GM21529 (cell line): ENCODE results near the gene KIN.
"Not testable (repeated sequence)": the region's sequence is repeated elsewhere in the genome, so short reads cannot be mapped to it uniquely, and the experiment has no call there.

Experiments
- ATAC-seq: cut with Tn5 transposase; IDR thresholded peaks from one replicate; pipeline ENCODE4 v1.9.1; 2021; ENCODE audit not compliant: unreplicated experiment

Gene KIN

DNA sequence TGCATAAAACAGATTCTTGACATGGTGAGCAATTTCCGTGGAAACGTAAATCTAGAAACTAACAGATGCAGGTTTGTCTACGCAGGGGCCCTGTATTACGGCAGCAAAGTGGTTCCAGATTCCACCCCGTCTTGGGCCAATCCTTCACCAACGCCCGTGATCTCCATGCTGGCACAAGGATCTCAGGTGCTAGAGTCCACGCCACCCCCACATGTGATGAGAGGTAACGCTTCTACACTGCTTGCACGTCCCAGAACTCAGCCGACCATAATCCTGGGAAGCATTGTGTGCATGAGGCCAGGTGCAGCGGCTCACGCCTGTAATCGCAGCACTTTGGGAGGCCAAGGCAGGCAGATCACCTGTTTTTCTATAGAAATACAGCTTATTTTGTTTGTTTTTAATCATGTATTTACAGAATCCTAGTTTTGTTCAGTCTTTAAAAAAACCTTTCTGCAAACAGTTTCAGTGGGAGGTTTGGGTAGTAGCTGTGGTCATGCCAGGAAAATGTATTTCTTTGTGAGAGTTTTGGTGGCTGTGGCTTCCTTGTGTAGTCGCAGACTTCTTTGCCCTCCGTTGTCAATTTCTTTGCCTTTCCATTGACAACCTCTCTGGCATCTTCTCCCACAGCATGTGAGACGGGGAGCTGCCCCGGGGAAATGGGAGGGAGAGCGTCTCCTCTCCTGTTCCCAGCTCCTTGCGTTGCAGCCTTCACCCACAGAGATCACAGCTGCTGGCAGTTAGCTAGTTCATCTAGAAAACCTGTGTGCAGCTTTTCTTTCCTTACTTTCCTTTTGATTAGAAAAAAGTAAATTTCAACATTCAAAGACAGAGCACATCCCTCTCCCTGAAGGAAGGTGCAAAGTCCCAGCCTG is 49.0 kb downstream of the KIN start:
- ATAC-seq, result no peak

DNA sequence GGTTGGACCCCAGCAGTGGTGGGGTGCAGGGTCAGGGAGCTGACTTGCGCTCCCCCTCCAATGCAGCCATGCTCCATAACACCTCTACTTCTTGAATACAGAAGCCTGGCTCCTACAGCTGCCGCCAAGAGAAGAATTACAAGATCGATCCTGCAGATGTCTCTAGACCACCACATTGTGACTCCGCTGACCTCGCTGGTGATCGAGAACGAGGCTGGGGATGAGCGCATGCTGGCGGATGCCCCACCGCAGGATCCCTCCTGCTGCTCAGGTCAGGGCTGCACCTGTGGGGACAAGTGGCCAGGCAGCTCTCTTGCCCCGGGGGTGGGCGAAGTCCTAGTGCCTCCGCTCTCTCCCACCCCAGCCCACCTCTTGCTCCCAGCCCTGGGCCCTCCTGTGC is 53.0 kb downstream of the KIN start:
- no peak for ATAC-seq

DNA sequence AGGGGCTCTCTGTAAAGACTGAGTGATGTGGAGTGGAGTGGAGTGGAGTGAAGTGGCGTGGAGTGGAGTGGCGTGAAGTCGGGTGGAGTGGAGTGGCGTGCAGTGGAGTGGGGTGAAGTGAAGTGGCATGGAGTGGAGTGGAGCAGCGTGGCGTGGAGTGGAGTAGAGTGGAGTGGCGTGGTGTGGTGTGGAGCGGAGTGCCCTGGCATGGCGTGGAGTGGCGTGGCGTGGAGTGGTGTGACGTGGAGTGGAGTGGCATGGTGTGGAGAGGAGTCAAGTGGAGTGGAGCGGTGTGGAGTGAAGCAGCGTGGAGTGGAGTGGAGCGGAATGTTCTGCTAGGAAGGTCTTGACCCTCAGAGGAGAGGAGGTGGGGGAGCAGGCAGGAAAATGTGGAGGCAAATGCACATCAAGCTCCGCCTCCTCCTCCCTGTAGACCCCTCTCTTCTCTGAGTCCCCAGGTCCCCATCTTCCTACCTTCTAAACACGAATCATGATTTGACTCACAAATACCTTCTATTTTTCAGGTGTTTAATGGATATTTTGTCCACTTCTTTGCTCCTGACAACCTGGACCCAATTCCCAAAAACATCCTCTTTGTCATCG is 64.8 kb downstream of the KIN start:
- no peak for ATAC-seq

DNA sequence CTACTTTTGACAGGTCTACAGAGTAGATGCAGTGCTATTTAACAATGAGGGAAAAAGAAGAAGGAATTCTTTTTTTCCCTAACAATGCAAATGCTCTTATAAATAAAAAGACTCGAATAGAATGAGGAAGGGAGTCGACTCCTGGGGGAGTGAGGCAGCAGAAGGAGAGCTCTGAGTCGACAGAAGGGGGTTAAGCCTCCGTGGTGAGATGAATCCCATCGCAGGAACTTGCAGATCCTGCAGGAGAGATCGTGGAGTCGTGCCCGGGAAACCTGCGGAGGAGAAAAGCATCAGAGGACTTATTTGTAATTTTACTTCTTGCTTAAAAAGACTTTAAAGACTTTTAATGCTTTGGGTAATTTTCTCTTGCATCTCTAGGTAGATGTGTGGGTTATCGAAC is 67.3 kb downstream of the KIN start:
- no peak for ATAC-seq

DNA sequence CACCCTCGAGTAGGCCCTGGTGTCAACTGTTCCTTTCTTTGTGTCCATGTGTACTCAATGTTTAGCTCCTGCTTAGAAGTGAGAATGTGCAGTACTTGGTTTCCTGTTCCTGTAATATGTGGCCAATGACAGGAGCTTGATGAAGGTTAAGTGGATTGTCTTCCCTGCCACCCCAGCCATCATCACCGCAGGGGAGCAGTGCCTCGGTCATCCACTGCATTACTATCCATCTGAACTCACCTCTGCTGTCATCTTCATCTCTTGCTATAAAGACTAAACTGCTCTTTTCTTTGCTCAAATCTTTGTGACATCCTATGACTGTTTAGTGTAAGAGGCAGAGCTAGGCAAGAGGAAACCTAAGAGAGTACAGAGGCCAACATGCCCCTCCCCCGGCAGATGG is 69.1 kb downstream of the KIN start:
- ATAC-seq, result no peak

DNA sequence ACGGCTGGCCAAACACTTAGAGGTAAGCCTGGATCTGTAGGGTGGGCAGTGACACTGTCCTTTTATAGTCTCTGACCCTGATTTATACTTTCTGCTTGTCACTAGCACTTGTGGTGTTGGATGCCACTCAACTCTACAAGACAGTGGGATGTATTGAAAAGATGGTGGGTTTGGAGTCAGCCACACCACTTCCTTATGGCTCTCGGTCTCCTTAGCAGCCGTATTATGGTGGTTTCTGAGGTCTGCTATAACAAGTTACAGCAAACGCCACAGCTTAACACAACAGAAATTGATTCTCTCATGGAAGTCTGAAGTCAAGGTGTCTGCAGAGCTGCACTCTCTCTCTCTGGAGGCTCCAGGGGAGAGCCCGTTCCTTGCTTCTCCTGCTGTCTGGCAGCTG is 70.0 kb downstream of the KIN start:
- ATAC-seq, result no peak

DNA sequence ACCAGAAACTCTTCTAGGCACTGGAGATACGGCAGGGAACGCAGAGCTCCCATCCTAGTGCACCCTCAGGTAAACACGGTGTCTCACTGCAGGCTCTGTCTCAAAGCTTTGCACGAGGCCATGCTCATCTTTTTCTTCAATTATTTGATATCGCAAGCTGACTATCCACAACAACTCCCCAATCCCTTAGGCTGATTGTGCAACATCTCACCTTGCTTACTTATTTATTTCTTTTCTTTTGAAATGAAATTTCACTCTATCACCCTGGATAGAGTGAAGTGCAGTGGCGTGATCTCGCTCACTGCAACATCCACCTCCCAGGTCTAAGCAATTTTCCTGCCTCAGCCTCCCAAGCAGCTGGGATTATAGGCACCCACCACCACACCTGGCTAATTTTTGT is 72.3 kb downstream of the KIN start:
- no peak for ATAC-seq

DNA sequence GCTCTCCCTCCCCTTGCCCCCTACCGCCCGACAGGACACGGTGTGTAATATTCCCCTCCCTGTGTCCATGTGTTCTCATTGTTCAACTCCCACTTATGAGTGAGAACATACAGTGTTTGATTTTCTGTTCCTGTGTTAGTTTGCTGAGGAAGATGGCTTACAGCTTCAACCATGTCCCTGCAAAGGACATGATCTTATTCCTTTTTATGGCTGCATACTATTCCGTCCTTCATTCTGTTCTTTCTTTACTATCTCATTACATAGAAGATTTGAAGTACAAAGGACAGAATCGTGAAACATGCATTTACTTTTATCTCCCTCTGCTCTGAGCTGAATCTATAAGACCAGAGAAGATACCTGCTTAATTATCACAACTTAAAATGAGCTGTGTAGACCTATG is 76.7 kb downstream of the KIN start:
- not testable (repeated sequence) for ATAC-seq

DNA sequence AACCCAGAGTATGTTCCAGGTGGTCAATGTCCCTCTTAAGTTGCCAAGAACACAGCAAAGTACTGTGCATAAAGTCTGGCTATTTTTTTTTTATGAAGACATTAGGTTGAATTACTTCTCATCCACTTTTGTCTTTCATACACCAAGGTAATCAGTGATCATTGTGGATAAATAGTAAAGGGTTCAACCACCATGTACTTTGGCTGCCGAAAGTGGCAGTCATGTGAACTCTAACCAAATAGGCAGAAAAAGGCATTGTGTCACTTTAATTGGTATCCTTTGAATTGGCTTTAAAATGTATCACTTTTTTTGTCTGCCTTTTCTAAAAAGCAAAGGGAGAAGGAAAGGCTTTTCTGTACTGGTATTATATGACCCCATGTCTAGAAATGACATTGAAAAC is 77.3 kb downstream of the KIN start:
- ATAC-seq, result no peak

DNA sequence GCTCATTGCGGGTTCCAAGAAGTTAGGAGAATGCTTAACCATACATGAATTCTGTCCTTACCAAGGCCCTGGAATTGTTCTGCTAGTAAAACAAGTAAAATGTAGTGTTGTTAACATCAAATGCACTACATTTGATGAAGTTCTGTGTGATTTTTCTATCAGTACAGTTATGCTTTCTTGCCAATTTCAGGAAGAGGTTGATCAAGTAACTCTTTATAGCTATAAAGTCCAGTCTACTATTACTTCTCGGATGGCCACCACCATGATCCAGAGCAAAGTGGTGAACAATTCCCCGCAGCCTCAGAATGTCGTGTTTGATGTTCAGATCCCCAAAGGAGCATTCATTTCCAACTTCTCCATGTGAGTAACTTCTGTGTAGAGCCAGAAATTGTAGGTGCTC is 79.0 kb downstream of the KIN start:
- ATAC-seq, result no peak

DNA sequence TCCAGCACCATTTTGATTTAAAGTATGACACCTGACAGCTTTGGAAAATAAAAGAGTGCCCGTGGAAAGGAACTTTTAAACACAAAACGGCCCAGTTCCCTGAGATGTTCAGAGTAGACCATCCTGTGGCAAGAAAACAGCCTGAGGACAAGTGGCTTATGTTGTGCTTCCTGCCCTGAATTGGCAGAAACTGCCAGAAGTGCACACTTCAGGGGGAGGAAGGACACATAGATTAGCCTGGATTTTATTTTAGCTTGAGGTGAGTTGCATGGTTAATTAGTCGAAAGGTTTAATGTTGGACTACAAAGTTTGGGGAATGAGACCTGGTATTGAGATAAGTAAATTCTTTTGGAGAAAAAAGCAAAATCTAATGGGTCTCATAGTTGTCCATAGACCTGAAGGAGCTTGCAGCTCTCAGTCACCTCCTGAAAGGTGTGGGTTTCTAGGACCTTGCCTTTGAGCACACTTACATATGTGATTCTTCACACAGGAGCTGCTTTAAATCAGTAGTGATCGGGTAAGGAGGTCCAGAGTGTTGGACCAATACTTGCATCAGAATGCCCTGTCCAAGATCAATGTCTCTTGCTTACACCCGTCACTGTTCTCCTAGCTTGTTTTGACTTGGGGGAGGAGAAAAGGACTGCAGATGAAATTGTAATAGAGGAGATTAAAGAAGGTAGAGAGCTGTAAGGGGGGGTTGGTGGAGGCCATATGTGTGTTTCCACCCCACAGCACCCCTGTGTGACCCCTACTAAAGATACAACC is 79.8 kb downstream of the KIN start:
- ATAC-seq, result no peak

DNA sequence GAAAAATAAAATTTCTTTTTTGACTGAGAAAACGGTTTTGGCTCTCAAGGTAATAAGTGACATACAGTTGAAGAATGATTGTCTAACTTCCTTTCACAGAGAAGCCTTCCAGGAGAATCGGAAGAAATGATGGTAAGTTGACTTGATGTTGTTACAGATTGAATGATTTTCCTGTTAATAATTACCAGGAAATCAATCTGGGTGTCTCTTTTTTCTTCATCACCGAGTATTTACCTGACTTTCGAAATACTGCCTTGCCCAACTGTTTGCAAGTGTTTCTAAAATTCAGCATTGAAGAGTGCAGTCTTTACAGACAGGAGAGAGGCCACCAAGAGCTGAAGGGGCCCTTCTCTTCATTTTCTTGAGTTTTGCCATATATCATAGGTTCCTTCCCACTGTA is 80.7 kb downstream of the KIN start:
- no peak for ATAC-seq

DNA sequence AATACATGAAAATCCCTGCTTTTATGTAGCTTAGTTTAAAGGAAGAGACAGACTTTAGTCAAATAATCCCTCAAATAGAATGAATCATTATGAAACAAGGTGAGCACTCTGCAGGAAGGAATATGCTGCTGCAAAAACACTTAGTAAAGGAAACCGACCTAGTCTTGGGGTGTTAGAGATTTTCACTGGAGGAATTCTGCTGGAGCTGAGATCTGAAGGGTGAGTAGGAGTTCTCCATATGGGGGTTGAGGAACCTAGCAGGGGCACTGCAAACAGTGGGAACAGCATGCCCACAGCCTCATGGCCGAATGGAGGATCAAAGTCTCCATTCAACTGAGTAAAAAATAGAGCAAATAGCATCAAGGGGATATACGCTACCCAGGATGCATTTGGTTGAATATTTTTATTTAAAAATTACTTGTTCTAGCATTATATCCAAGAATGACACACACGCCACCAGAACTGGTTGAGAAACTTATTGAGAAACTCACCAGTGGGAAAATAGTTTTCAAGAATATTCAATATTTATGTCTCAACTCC is 81.2 kb downstream of the KIN start:
- no peak for ATAC-seq

DNA sequence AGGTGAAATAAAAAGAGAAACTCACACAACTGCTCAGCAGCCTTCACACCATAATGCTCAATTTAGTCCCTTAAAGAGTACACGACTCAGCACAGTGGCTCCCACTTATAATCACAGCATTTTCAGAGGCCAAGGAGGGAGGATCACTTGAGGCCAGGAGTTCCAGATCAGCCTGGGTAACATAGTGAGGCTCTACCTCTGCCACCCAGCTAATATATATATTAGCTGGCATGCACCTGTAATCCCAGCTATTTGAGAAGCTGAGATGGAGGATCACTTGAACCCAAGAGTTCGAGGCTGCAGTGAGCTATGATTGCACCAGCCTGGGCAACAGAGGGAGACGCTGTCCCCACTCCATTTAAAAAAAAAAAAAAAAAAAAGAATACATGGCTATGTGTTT is 82.5 kb downstream of the KIN start:
- ATAC-seq, result no peak

DNA sequence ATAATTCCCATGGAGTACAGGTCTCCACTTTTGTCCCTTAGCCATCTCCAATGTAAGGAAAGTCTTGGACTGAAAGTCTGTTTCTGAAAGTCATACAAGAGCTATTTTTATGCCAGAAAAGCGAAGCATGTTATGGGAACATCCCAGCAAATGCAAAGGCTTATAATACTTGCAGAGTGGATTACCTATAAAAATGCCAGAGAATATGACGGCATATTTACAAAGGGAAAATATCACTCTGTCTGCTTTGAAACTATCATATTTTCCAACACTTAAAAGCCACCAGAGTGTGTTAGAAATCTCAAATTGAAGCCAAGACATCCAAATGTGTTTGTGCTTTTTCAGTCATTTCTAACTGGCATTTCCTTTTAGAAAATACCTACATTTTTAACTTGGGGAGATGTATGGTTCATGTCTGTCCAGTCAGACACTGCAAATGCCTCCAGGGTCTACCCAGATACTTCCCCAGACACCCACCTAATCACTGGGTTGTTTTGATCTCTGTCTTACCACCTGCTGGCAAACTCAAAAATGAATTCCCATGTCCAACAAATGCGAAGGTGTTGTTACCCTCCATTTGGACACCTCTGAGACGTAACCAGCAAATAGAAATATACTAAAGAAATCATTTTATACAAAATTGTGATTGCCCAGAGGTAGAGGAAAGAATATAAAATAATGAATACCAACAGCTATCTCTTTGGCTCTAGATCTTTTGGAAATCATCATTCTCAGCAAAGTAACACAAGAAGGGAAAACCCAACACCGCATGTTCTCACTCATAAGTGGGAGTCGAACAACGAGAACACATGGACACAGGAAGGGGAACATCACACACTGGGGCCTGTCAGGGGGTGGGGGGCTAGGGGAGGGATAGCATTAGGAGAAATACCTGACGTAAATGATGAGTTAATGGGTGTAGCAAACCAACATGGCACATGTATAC is 83.4 kb downstream of the KIN start:
- ATAC-seq, result no peak

DNA sequence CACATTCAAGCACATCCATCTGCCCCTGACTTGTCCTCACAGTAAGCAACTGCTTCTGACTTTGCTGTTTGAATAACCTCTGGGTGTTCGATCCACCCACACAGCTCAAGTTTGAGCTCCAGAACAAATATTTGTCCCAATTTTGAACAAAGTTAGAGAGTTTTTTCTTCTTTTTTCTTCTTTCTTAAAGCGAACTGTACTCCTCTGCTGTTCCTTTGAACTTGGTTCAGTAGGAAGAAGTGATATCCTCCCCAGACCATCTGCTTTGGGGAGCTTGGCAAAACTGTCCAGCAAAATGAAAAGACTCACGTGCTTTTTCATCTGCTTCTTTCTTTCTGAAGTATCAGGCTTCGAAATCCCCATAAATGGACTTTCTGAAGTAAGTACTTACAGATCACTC is 84.7 kb downstream of the KIN start, which contains the start of gene ITIH2:
Gene ITIH2 (plus strand): TSS at position 177 of the 400 bp plus-strand sequence. CDS start 119 bp downstream, at position 296.
- no peak for ATAC-seq

DNA sequence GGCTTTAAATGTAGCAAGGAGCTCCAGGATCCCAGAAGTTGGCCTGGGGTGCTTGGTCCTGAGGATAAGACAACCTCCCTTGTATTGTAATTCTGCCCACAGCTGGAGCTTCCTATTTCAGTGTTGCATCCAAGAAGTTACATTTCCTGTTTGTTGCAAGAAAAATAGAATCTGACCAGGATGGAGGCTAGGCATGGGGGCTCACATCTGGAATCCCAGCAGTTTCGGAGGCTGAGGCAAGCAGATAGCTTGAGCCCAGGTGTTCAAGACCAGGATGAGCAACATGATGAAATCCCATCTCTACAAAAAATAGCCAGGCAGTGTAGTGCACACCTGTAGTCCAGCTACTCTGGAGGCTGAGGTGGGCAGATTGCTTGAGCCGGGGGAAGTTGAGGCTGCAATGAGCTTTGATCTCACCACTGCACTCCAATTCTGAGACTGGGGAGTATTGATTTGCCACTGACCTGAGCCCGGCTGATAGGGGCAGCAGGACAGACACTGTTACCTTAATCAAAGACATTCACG is 85.4 kb downstream of the KIN start:
- no peak for ATAC-seq

DNA sequence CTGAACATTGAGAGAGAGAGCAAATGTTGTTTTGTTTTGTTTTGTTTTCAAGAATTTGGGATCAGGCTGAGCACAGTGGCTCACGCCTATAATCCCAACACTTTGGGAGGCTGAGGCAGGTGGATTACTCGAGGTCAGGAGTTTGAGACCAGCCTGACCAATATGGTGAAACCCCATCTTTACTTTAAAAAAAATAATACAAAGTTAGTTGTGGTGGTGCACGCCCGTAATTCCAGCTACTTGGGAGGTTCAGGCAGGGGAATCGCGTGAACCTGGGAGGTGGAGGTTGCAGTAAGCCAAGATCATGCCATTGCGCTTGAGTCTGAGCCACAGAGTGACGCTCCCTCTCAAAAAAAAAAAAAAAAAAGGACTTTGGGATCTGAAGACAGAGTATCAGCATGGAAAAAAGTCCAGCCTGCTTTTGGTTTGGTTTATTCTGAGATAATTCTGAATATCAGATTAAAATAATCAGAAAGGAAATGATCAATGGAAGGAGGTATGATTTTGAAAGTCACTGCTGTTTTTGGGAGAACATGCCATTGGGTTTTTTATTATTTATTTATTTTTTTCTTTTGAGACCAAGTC is 86.5 kb downstream of the KIN start:
- no peak for ATAC-seq
